Pancreas (tissue), 10 donors: ENCODE results near the gene FYCO1. TPM values are rescaled to one million over a fixed set of nuclear protein-coding genes. Genes with fewer than 3 reads are reported as not detected.

Source experiments
- ATAC-seq, 4 donors: fragments of 200-7000 bp; cut with Tn5 transposase; one replicate each; pipeline versions ENCODE4 v1.8.0 to v1.9.1; 2020; ENCODE audit warnings: mild to moderate bottlenecking in 4 of 4, moderate library complexity in 4 of 4
- DNase-seq, 6 donors: peaks; one replicate each; pipeline ENCODE4 v3.0.0-alpha.2; 2020
- FAIRE-seq: peaks from 2 replicates; lab custom pipeline; 2012; peaks lifted over from hg19 to GRCh38; lab: Jason Lieb, UNC
- H3K27ac ChIP-seq, 4 donors: fragments of 200-600 bp; sonication (generic); 1 replicate in 3 of 4; 2 replicates in 1 of 4; pipeline versions ENCODE4 v1.5.0 to v1.8.0; 2020
- H3K27me3 ChIP-seq, 4 donors: fragments of 200-600 bp; one replicate each; pipeline ENCODE4 v1.8.0; 2021
- H3K36me3 ChIP-seq, 3 donors: fragments of 200-600 bp; sonication (generic) in 1 of 3; one replicate each; pipeline versions ENCODE4 v1.5.0 to v1.8.0; 2020 to 2021
- H3K4me1 ChIP-seq, 3 donors: fragments of 200-600 bp; one replicate each; pipeline ENCODE4 v1.8.0; 2021
- H3K4me3 ChIP-seq, 4 donors: fragments of 200-600 bp; sonication (generic) in 2 of 4; one replicate each; pipeline versions ENCODE4 v1.5.0 to v1.8.0; 2020 to 2021
- H3K9me3 ChIP-seq, 4 donors: fragments of 200-600 bp; one replicate each; pipeline ENCODE4 v1.8.0; 2021
- WGBS, 2 donors: extraction: QIAGEN DNeasy Blood & Tissue Kit; methylation state at CpG; one replicate each; pipeline ENCODE4 v1.1.7; 2013; 5-methylcytosine and 5-hydroxymethylcytosine counted together
- intact Hi-C, 3 donors: fragments of 100-400 bp; cut with DNase I; formaldehyde crosslinking; loops; one replicate each; pipeline versions ENCODE4 v1.11.1 to v1.14.2; 2022
- polyA plus RNA-seq, 2 donors: library from polyadenylated mRNA; stranded (reverse); fragments of 200-250 nt; gene quantifications; one replicate each; pipeline ENCODE4 v1.2.3, GENCODE V29; 2013
- total RNA-seq, 6 donors: library from RNA; stranded (reverse); fragmentation: NEBNext Ultra II Directional in 4 of 6; extraction: Animal tissue kit (Norgen Biotek cat#: 25700) in 4 of 6; gene quantifications; one replicate each; pipeline versions ENCODE4 v1.2.1 to v1.2.4, GENCODE V29; 2021 to 2023
- TF ChIP-seq, protein P1 (sequence below), 4 donors: fragments of 200-600 bp; sonication (generic) in 3 of 4; IDR thresholded peaks; one replicate each; pipeline versions ENCODE4 v1.5.0 to v1.8.0; 2021; ENCODE audit warnings: antibody characterized with exemption in 4 of 4
- donor health status: healthy with polysubstance abuse.
- donor health status: DM: no; HTN: no; CAD: no; lungs with moderate emphysema.
- donor health status: DM: no; HTN: no; CAD: no.
- donor health status: control.
- donor health status: control.
- donor health status: Bipolar disorder and iron deficiency.
- donor health status: DM: yes; HTN: yes; CAD: no.
- donor health status: DM: no; HTN: no; CAD: no.
- donor health status: DM: no; HTN: no; CAD: no.
- donor health status: DM: yes; HTN: yes; CAD: no.

Gene FYCO1
- total and polyA plus RNA-seq, 8 donors, result 9.3 to 25.1 (median 15.7) TPM

DNA sequence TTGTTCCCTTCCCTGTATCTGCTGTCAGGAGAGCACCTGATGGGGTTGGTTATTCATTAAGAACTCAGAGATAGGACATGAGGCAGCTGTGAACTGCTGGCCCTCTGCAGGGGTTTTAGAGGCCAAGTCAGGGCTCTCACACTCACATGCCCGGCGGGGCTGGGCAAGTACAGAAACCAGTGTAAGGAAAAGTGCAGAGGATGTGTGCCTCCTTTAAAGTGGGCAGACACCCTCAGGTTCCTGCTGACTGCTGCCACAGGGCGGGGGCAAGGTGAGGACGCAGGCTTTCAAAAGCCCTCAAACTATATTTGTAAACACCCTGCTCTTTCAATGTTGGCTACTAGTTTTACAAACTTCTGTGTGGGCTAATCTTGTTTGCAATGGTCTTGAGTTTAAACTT is 30.0 kb downstream of the FYCO1 start:
- 79 to 85% methylated on average over 4 of the region's 4 CpGs for WGBS, 2 donors
- Histone ChIP-seq H3K36me3 (peaks cover 10 to 84% (median 52%) of the 10 kb centered on the region in 3 donors), H3K4me1 (no peaks in the 10 kb centered on the region), H3K4me3 (no peak overlapping the region), H3K27ac (no peak overlapping the region), H3K9me3 (no peaks in the 10 kb centered on the region), H3K27me3 (no peaks in the 10 kb centered on the region)
- intact Hi-C loops, result no loop called here
- no peak for ATAC-seq
- DNase-seq, result no peak
- no peak for FAIRE-seq
- TF ChIP-seq, protein P1, sequence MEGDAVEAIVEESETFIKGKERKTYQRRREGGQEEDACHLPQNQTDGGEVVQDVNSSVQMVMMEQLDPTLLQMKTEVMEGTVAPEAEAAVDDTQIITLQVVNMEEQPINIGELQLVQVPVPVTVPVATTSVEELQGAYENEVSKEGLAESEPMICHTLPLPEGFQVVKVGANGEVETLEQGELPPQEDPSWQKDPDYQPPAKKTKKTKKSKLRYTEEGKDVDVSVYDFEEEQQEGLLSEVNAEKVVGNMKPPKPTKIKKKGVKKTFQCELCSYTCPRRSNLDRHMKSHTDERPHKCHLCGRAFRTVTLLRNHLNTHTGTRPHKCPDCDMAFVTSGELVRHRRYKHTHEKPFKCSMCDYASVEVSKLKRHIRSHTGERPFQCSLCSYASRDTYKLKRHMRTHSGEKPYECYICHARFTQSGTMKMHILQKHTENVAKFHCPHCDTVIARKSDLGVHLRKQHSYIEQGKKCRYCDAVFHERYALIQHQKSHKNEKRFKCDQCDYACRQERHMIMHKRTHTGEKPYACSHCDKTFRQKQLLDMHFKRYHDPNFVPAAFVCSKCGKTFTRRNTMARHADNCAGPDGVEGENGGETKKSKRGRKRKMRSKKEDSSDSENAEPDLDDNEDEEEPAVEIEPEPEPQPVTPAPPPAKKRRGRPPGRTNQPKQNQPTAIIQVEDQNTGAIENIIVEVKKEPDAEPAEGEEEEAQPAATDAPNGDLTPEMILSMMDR (IDR thresholded peaks at IDR 0.05), result no peak

DNA sequence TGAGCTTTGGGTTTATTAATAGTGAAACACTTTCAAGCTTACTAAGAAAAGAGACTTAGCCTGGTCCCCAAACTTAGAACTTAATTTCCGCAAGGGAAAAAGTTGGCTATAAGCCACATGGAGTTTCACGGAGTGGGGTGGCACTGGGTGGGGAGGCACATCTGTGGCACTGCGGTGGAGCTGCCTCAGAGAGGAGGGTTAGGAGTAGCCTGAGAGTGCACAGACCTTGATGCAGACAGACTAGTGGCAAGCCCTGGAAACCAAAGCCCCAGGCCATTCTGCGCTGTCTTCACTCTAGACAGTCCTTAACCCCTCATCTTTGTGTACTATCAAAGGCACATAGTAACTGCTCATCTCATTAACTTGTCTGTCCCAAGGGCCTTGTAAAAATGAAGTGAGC is 30.4 kb downstream of the FYCO1 start:
- Histone ChIP-seq H3K4me1 (no peaks in the 10 kb centered on the region), H3K27me3 (no peaks in the 10 kb centered on the region), H3K36me3 (peaks cover 10 to 86% (median 53%) of the 10 kb centered on the region in 3 donors), H3K27ac (no peak overlapping the region), H3K9me3 (no peaks in the 10 kb centered on the region), H3K4me3 (no peak overlapping the region)
- intact Hi-C loops, result no loop called here
- TF ChIP-seq, protein P1 (IDR thresholded peaks at IDR 0.05), result no peak
- ATAC-seq (no peak), FAIRE-seq (no peak), DNase-seq (no peak)
- WGBS, 2 donors, result 90 to 91% methylated on average over 4 of the region's 4 CpGs

DNA sequence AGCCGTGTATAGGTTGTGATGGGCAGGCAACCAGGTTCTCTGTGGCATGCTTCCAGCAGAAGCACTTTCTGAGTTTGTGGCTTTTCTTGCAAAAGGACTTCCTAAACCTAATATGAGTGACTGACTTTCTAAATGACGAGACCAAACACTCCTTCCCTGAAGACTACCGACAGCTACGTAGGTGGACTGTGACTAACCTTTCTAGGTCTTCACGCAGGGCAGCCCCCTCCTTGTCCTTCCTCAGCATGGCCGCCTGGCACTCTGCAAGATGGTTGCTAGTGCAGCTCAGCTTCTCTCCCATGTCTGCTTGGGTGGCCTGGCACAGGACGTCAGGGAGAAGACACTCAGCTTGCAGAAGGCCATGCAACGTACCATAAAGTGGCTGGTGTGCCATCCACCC is 31.5 kb downstream of the FYCO1 start:
- peaks cover 10 to 93% (median 55%) of the 10 kb centered on the region in 3 donors for H3K36me3 ChIP-seq
- H3K27me3 ChIP-seq, result no peaks in the 10 kb centered on the region
- no peak for FAIRE-seq
- intact Hi-C loops, result no loop called here
- TF ChIP-seq, protein P1 (IDR thresholded peaks at IDR 0.05), result no peak
- WGBS, 2 donors, result 87 to 90% methylated on average over 8 of the region's 8 CpGs
- H3K4me3 ChIP-seq, result no peak overlapping the region
- no peak overlapping the region for H3K27ac ChIP-seq
- H3K4me1 ChIP-seq, result no peaks in the 10 kb centered on the region
- H3K9me3 ChIP-seq, result no peaks in the 10 kb centered on the region
- DNase-seq, result no peak
- no peak for ATAC-seq

DNA sequence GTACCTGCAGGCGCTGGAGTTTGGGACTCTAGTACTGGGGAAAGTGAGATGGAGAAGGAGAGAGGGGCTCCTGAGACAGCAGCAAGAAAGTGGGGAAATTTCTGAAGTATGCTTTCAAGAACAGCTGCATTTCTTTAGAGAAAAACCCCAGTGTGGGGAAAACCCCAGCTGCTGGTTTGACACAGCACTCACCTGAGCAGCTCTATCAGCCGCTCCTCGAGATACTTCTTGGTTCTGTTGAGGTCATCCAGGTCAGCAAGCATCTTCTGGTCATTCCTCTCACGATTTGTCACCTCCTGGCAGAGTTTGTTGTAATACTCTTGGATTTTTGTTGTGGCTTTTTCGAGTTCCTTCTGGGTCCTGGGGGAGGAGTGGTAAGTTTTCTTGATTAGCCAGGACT is 33.6 kb downstream of the FYCO1 start:
- FAIRE-seq (no peak), ATAC-seq (no peak), DNase-seq (no peak)
- Histone ChIP-seq H3K9me3 (no peaks in the 10 kb centered on the region), H3K27me3 (no peaks in the 10 kb centered on the region), H3K27ac (no peak overlapping the region), H3K4me1 (no peaks in the 10 kb centered on the region), H3K36me3 (peaks cover 10 to 94% (median 49%) of the 10 kb centered on the region in 3 donors), H3K4me3 (no peak overlapping the region)
- WGBS, 2 donors, result 82 to 85% methylated on average over 5 of the region's 5 CpGs
- intact Hi-C loops, result no loop called here
- TF ChIP-seq, protein P1 (IDR thresholded peaks at IDR 0.05), result no peak

DNA sequence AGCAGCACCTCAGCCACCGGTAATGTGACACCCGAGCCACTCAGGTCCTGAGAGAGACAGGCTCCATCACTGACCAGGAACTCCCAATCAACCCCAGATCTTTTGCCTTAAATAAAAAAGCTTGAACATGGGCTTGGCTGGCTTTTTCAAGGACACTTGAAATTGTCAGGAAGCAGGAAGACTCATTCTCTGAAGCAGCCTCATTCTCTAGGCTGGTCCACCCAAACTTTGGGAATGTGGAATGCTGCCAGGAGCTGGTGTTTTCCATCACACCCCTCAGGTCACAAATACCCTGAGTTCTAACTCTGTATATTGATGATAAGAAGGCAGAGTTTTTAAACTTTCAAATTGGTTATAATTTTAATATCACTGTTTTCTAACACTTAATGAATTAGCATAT is 35.3 kb downstream of the FYCO1 start:
- intact Hi-C loops, result no loop called here
- no peak for FAIRE-seq
- 87 to 93% methylated on average over 2 of the region's 2 CpGs for WGBS, 2 donors
- H3K36me3 ChIP-seq, result peaks cover 6 to 88% (median 41%) of the 10 kb centered on the region in 3 donors
- no peaks in the 10 kb centered on the region for H3K9me3 ChIP-seq
- no peak overlapping the region for H3K27ac ChIP-seq
- H3K4me3 ChIP-seq, result no peak overlapping the region
- TF ChIP-seq, protein P1 (IDR thresholded peaks at IDR 0.05), result no peak
- no peak for ATAC-seq
- H3K27me3 ChIP-seq, result no peaks in the 10 kb centered on the region
- no peaks in the 10 kb centered on the region for H3K4me1 ChIP-seq
- DNase-seq, result no peak
